ENCODE measurements around the gene MTAP.

MTAP gene

GRCh38 chr9:21812415-21812814 is 10.0 kb downstream of the MTAP start:
- TF ChIP-seq TAF1 (IDR thresholded peaks at IDR 0.05; ENCODE audit: borderline replicate concordance, insufficient read depth, low read length) (no peak), REST (IDR thresholded peaks at IDR 0.05; ENCODE audit: insufficient read depth in 1 of 2, low read depth in 2 of 2, low read length in 2 of 2) (no peak), SIN3A (IDR thresholded peaks at IDR 0.05; ENCODE audit: borderline replicate concordance, insufficient read depth, low read length) (no peak), POLR2AphosphoS5 (IDR thresholded peaks at IDR 0.05; ENCODE audit: low read depth, low read length) (no peak), FOXP2 (optimal IDR thresholded peaks at IDR 0.05; ENCODE audit: borderline replicate concordance, extremely low read depth, extremely low read length, insufficient read depth) (no peak)

- TF ChIP-seq POLR2AphosphoS5 (IDR thresholded peaks at IDR 0.05; ENCODE audit: low read depth, low read length), result no peak
- TF ChIP-seq TAF1 (IDR thresholded peaks at IDR 0.05; ENCODE audit: borderline replicate concordance, insufficient read depth, low read length), result no peak
- TF ChIP-seq SIN3A (IDR thresholded peaks at IDR 0.05; ENCODE audit: borderline replicate concordance, insufficient read depth, low read length), result no peak
- TF ChIP-seq FOXP2 (optimal IDR thresholded peaks at IDR 0.05; ENCODE audit: borderline replicate concordance, extremely low read depth, extremely low read length, insufficient read depth), result no peak
- TF ChIP-seq REST (IDR thresholded peaks at IDR 0.05; ENCODE audit: insufficient read depth in 1 of 2, low read depth in 2 of 2, low read length in 2 of 2), result no peak
Observed at GRCh38 chr9:21812946-21813568, 10.6 kb downstream of the MTAP start.

- no peak for TF ChIP-seq POLR2AphosphoS5 (IDR thresholded peaks at IDR 0.05; ENCODE audit: low read depth, low read length)
- no peak for TF ChIP-seq TAF1 (IDR thresholded peaks at IDR 0.05; ENCODE audit: borderline replicate concordance, insufficient read depth, low read length)
- TF ChIP-seq FOXP2 (optimal IDR thresholded peaks at IDR 0.05; ENCODE audit: borderline replicate concordance, extremely low read depth, extremely low read length, insufficient read depth), result no peak
- TF ChIP-seq SIN3A (IDR thresholded peaks at IDR 0.05; ENCODE audit: borderline replicate concordance, insufficient read depth, low read length), result no peak
- TF ChIP-seq REST (IDR thresholded peaks at IDR 0.05; ENCODE audit: insufficient read depth in 1 of 2, low read depth in 2 of 2, low read length in 2 of 2), result no peak
Observed at GRCh38 chr9:21813575-21814473, 11.4 kb downstream of the MTAP start.

GRCh38 chr9:21815643-21816042 is 13.2 kb downstream of the MTAP start:
- TF ChIP-seq FOXP2 (optimal IDR thresholded peaks at IDR 0.05; ENCODE audit: borderline replicate concordance, extremely low read depth, extremely low read length, insufficient read depth) (no peak), SIN3A (IDR thresholded peaks at IDR 0.05; ENCODE audit: borderline replicate concordance, insufficient read depth, low read length) (no peak), POLR2AphosphoS5 (IDR thresholded peaks at IDR 0.05; ENCODE audit: low read depth, low read length) (no peak), TAF1 (IDR thresholded peaks at IDR 0.05; ENCODE audit: borderline replicate concordance, insufficient read depth, low read length) (no peak), REST (IDR thresholded peaks at IDR 0.05; ENCODE audit: insufficient read depth in 1 of 2, low read depth in 2 of 2, low read length in 2 of 2) (no peak)

All from PFSK-1 (cell line).